ENCODE measurements around the gene PLOD1.
"Not testable (repeated sequence)": the region's sequence is repeated elsewhere in the genome, so short reads cannot be mapped to it uniquely, and the experiment has no call there.

The PLOD1 gene

DNA sequence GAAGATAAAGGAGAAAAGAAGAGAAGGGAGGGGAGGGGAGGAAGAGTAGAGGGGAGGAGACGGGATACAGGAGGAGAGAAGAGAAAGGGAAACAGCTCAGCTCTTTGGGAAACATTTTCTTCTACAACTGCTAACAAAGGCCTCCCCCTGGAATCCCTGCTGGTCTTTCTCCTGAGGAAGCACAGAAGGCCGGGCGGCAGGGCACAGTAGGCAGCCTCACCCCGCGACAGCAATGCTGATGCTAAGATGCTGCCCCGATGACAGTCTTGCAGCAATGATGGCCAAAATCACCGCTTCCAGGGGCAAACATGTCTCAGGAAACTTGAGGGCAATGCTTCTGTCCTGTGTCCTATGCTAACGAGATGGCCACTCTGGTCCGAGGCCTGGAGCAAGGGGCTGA lies 13.5 kb upstream of the PLOD1 start:
- peak overlapping the region; percentile 16 for H3K4me3 ChIP-seq (ENCODE audit: low read depth, low read length)
- TF ChIP-seq, protein P1, sequence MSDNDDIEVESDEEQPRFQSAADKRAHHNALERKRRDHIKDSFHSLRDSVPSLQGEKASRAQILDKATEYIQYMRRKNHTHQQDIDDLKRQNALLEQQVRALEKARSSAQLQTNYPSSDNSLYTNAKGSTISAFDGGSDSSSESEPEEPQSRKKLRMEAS (IDR thresholded peaks at IDR 0.05; ENCODE audit: low read depth, low read length) = no peak
- TF ChIP-seq MYC (IDR thresholded peaks at IDR 0.05; ENCODE audit: low read depth, low read length) (no peak), POLR2A (IDR thresholded peaks at IDR 0.05; ENCODE audit: extremely low read depth, insufficient read length) (no peak)
- TF ChIP-seq, protein P2, sequence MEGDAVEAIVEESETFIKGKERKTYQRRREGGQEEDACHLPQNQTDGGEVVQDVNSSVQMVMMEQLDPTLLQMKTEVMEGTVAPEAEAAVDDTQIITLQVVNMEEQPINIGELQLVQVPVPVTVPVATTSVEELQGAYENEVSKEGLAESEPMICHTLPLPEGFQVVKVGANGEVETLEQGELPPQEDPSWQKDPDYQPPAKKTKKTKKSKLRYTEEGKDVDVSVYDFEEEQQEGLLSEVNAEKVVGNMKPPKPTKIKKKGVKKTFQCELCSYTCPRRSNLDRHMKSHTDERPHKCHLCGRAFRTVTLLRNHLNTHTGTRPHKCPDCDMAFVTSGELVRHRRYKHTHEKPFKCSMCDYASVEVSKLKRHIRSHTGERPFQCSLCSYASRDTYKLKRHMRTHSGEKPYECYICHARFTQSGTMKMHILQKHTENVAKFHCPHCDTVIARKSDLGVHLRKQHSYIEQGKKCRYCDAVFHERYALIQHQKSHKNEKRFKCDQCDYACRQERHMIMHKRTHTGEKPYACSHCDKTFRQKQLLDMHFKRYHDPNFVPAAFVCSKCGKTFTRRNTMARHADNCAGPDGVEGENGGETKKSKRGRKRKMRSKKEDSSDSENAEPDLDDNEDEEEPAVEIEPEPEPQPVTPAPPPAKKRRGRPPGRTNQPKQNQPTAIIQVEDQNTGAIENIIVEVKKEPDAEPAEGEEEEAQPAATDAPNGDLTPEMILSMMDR (IDR thresholded peaks at IDR 0.05; ENCODE audit: low read depth, low read length) = no peak
- no peak for DNase-seq (ENCODE audit: low read depth)

DNA sequence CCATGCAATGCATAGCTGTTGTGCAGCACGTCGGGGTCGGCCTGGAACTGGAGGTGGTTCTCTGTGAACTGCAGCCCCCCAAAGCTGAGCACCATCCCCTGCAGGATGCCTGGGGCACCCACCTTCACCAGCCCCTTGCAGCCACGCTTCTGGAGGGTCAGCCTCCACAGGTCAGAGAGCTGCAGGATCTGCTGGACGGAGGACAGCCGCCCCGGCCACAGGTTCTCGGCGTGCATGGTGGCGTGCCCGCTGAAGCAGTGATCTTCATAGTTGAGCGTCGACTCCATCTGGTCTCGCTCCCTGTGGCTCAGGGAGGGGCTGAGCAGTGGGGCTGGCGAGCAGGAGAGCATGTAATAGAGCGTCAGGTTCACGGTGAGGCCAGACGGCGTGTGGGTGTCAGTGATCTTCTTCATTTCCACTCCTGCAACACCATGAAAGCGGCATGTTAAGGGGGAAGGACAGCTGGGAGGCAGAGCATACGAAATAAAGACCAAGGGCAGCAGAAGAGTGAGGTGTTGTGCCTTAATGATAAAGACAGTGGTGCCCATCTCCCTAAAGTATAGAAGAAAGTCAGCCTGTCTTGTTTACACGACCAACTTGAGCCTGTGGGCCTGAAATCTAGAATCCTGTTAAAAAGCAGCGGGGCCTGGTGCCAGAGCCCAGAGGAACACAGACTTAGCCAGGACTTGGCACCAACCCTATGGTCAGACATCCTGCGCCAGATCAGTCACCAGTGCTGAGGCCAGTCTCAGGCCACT lies 11.3 kb upstream of the PLOD1 start:
- peak overlapping the region; percentile 89 for H3K4me3 ChIP-seq (ENCODE audit: low read depth, low read length)
- no peak for TF ChIP-seq MYC (IDR thresholded peaks at IDR 0.05; ENCODE audit: low read depth, low read length)
- DNase-seq (ENCODE audit: low read depth) = no peak

DNA sequence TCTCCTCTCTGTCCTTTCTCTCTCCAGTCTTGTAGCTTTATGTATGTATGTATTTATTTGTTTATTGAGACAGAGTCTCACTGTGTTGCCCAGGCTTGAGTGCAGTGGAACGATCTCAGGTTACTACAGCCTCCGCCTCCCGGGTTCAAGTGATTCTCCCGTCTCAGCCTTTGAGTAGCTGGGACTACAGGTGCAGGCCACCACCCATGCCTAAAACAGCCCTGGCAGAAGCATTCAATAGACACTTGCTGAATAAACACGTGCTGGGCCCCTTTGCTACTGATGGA lies 10.7 kb upstream of the PLOD1 start:
- peak overlapping the region; percentile 89 for H3K4me3 ChIP-seq (ENCODE audit: low read depth, low read length)
- TF ChIP-seq, protein P1 (IDR thresholded peaks at IDR 0.05; ENCODE audit: low read depth, low read length) = no peak
- TF ChIP-seq, protein P2 (IDR thresholded peaks at IDR 0.05; ENCODE audit: low read depth, low read length) = no peak
- TF ChIP-seq POLR2A (IDR thresholded peaks at IDR 0.05; ENCODE audit: extremely low read depth, insufficient read length) = no peak
- no peak for TF ChIP-seq MYC (IDR thresholded peaks at IDR 0.05; ENCODE audit: low read depth, low read length)
- DNase-seq (ENCODE audit: low read depth) = no peak

DNA sequence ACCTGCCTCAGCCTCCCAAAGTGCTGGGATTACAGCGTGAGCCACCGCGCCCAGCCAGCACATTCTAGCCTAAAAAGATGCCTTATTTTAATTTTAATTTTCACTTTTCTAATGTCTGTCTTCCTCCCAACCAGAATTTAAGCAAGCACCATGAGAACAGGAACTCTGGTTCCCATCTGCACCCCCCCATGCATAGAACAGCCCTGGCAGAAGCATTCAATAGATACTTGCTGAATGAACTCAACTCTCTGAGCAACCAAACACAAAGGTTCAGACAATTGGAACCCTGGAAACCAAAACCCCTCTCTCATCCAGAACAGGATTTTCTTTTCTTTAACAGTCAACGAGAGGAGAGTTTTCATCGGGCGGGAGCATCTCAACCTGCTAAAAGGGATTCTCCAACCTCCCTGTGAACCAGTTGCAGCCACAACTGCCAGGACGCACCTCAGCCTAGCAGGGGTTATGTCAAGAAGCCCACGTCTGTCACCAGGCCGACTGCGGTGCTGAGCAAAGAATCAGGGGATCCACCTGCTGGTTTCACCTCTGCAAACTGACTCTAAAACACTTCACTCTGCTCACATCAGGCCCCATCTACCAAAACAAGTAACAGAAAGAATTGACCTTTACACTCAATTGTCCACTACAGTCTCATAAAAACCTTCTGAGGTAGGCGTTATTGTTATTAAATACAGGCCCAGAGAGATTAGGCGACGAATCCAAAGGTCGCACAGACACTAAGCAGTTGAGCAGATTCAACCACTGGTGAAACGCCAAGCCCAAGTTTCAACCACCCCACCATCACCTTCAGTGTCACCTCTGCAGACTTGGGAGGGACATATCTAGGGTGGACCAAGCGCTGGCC lies 10.0 kb upstream of the PLOD1 start:
- H3K4me3 ChIP-seq (ENCODE audit: low read depth, low read length) = peak overlapping the region; percentile 89
- peak; percentile 26 for DNase-seq (ENCODE audit: low read depth)
- TF ChIP-seq, protein P2 (IDR thresholded peaks at IDR 0.05; ENCODE audit: low read depth, low read length) = no peak
- TF ChIP-seq, protein P1 (IDR thresholded peaks at IDR 0.05; ENCODE audit: low read depth, low read length) = no peak
- TF ChIP-seq MYC (IDR thresholded peaks at IDR 0.05; ENCODE audit: low read depth, low read length) = no peak
- TF ChIP-seq POLR2A (IDR thresholded peaks at IDR 0.05; ENCODE audit: extremely low read depth, insufficient read length) = no peak

DNA sequence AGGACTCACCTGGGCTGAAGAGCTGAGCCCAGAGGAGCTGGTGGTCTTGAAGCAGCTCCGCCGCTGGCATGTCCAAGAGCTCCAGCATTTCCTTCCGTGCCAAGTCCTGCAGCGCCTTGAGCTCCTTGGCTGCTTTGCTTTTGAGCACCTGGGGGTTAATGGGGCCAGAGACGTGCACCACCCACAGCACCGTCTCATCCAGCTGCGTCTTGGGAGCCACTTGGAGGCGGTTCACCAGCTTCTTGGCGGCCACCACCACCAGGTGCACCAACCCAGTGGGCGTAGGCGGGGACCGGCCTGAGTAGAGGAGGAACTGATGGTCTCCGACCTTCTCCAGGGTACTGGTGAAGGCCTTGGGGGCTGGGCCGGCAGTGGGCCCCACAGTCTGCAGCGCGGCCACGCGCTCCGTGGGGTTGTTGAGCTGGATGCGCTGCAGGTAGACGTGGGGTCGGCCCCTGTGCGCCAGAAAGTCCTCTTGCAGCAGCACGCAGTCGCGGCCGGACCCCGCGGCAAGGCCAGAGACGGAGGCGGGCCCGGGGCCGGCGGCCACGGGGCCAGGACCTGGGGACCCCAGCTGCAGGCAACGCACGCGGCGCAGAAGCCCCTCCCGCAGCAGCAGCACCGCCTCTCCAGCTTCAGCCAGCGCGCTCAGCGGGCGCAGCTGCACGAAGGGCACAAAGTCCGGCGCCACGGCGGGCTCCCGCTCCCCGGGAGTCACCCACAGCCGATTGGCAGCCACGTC lies 9.2 kb upstream of the PLOD1 start:
- not testable (repeated sequence) for DNase-seq (ENCODE audit: low read depth)
- peak overlapping the region; percentile 89 for H3K4me3 ChIP-seq (ENCODE audit: low read depth, low read length)

DNA sequence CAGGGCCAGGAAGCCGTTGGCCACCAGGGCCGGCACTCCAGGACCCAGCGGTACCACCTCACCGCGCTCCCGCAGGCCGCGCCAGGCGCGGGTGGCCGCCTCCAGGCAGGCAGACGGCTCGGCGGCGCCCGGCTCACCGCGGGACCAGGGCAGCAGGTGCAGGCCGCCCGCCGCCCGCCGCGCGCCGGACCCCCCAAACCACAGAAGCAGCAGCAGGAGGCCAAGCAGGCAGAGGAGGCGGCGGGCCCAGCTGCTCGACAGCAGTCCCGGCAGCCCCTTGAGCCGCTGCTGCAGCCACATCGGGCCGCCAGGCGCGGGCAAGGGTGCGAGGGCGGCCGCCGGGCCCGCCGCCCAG lies 8.6 kb upstream of the PLOD1 start:
- DNase-seq (ENCODE audit: low read depth) = no peak
- H3K4me3 ChIP-seq (ENCODE audit: low read depth, low read length) = peak overlapping the region; percentile 89
- TF ChIP-seq, protein P2 (IDR thresholded peaks at IDR 0.05; ENCODE audit: low read depth, low read length) = no peak
- TF ChIP-seq, protein P1 (IDR thresholded peaks at IDR 0.05; ENCODE audit: low read depth, low read length) = no peak
- TF ChIP-seq POLR2A (IDR thresholded peaks at IDR 0.05; ENCODE audit: extremely low read depth, insufficient read length) (no peak), MYC (IDR thresholded peaks at IDR 0.05; ENCODE audit: low read depth, low read length) (no peak)
